ENCODE measurements around the gene SLC35D2. TPM values are rescaled to one million over a fixed set of nuclear protein-coding genes. Genes with fewer than 3 reads are reported as not detected.

Gene SLC35D2
- total RNA-seq, 1 experiment from 2014 or later = 19.0 TPM

DNA sequence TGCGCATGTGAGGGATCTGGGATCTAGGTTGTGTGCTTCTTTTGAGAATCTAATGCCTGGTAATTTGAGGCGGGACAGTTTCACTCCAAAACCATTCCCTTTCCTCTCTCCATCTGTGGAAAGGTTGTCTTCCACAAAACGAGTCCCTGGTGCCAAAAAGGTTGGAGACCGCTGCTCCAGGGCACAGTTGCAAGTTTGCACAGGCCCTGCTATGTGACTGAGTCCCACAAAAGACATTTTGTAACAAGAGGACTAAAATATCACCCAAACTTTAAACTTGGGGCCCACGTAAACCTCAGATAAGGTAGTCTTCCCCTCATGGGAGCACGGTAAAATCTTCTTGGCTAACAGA is 40.5 kb upstream of the SLC35D2 start:
- H3K79me1 ChIP-seq (ENCODE audit: insufficient read depth, low read depth, low read length, poor library complexity, severe bottlenecking) = no peaks in the 10 kb centered on the region
- H3K18ac ChIP-seq (ENCODE audit: insufficient read length, low read depth, low read length) = no peak overlapping the region
- WGBS (ENCODE audit: extremely low coverage, insufficient read length, low lambda C conversion rate) = no CpG with 5 or more reads among the region's 6 CpGs
- no peaks in the 10 kb centered on the region for H3K79me2 ChIP-seq (ENCODE audit: insufficient read depth, low read length)
- TF ChIP-seq CTCF (conservative IDR thresholded peaks at IDR 0.05) = no peak
- H2BK20ac ChIP-seq (ENCODE audit: low read depth, low read length, poor library complexity, severe bottlenecking) = no peak overlapping the region
- H3K14ac ChIP-seq (ENCODE audit: insufficient read depth, low read length) = no peak overlapping the region
- no peak overlapping the region for H3T11ph ChIP-seq (ENCODE audit: low read length)
- no peak overlapping the region for H3K4ac ChIP-seq (ENCODE audit: low read depth, low read length)
- H4K5ac ChIP-seq (ENCODE audit: insufficient read length, low read depth, low read length) = no peak overlapping the region
- H4K91ac ChIP-seq (ENCODE audit: insufficient read length, low read depth, low read length) = no peak overlapping the region
- Mint-ChIP-seq H3K27ac (no peak overlapping the region; a peak in 1 of 7 replicates), H3K36me3 (ENCODE audit: insufficient read depth in 1 of 3, low read depth in 3 of 3) (no peaks in the 10 kb centered on the region), H3K4me1 (peaks cover 29 to 31% of the 10 kb centered on the region in 2 experiments), H3K9me3 (no peaks in the 10 kb centered on the region), H3K4me3 (no peak overlapping the region), H3K27me3 (ENCODE audit: low read depth) (no peaks in the 10 kb centered on the region)
- no peak overlapping the region for H2AFZ ChIP-seq (ENCODE audit: low read length)
- H3K4me2 ChIP-seq (ENCODE audit: insufficient read depth, insufficient read length, low read length) = no peak overlapping the region
- H3K56ac ChIP-seq (ENCODE audit: insufficient read length, low read depth, low read length) = no peak overlapping the region
- H2BK15ac ChIP-seq (ENCODE audit: low read depth, low read length) = no peak overlapping the region
- no peak overlapping the region for H2AK5ac ChIP-seq (ENCODE audit: insufficient read length, low read length)
- DNase-seq = no peak
- H3K9ac ChIP-seq (ENCODE audit: extremely low read depth, insufficient read length, low read length) = no peak overlapping the region
- no peak overlapping the region for H3K27ac ChIP-seq (ENCODE audit: insufficient read length, low read depth, low read length)
- no peak overlapping the region for H2BK120ac ChIP-seq (ENCODE audit: low read depth, low read length, poor library complexity, severe bottlenecking)
- no peaks in the 10 kb centered on the region for H3K23me2 ChIP-seq (ENCODE audit: insufficient read length, low read depth, low read length, poor library complexity, severe bottlenecking)
- H2BK12ac ChIP-seq (ENCODE audit: insufficient read length, low read depth, low read length) = no peak overlapping the region
- H3K27me3 ChIP-seq (ENCODE audit: insufficient read depth, low read length) = no peaks in the 10 kb centered on the region
- H3K4me1 ChIP-seq (ENCODE audit: insufficient read depth, low read length) = no peaks in the 10 kb centered on the region; the same call in 1 of the 2 replicates
- H4K8ac ChIP-seq (replicated peaks; ENCODE audit: insufficient read length, low read depth, low read length) = no peak overlapping the region
- H3K23ac ChIP-seq (ENCODE audit: insufficient read length, low read depth, low read length) = no peak overlapping the region
- no peaks in the 10 kb centered on the region for H4K20me1 ChIP-seq (ENCODE audit: control insufficient read depth, insufficient read depth, insufficient read length)
- no peaks in the 10 kb centered on the region for H3K9me3 ChIP-seq (ENCODE audit: control insufficient read depth, low read depth, low read length)
- H2BK5ac ChIP-seq (ENCODE audit: insufficient read length, low read length) = no peak overlapping the region
